ENCODE results near the gene LLGL2.

The LLGL2 gene

GRCh38 chr17:75525806-75526554 is 483 bp downstream of the LLGL2 start:
- ATAC-seq = no peak

GRCh38 chr17:75526555-75527270 is 1.2 kb downstream of the LLGL2 start:
- no peak for ATAC-seq

GRCh38 chr17:75530837-75531720 is 5.6 kb downstream of the LLGL2 start:
- ATAC-seq = no peak

GRCh38 chr17:75531721-75532072 is 6.2 kb downstream of the LLGL2 start:
- ATAC-seq = no peak

GRCh38 chr17:75535119-75535537 is 9.6 kb downstream of the LLGL2 start:
- ATAC-seq = peak; percentile 88 to 91

- ATAC-seq = no peak
Observed at GRCh38 chr17:75535871-75536270, 10.4 kb downstream of the LLGL2 start.

GRCh38 chr17:75536366-75536765 is 10.9 kb downstream of the LLGL2 start:
- no peak for ATAC-seq

GRCh38 chr17:75539967-75540729 is 14.7 kb downstream of the LLGL2 start:
- ATAC-seq = no peak

GRCh38 chr17:75540923-75541503 is 15.5 kb downstream of the LLGL2 start:
- no peak for ATAC-seq

- no peak for ATAC-seq
Observed at GRCh38 chr17:75542229-75542628, 16.7 kb downstream of the LLGL2 start.

GRCh38 chr17:75542728-75543336 is 17.3 kb downstream of the LLGL2 start:
- ATAC-seq = no peak

GRCh38 chr17:75544250-75544649 is 18.8 kb downstream of the LLGL2 start:
- no peak for ATAC-seq

- no peak for ATAC-seq
Observed at GRCh38 chr17:75546181-75546580, 20.7 kb downstream of the LLGL2 start.

- ATAC-seq = no peak
Observed at GRCh38 chr17:75547091-75547490, 21.6 kb downstream of the LLGL2 start.

GRCh38 chr17:75548813-75549212 is 23.3 kb downstream of the LLGL2 start:
- ATAC-seq = no peak

- ATAC-seq = no peak
Observed at GRCh38 chr17:75549246-75550138, 24.0 kb downstream of the LLGL2 start.

GRCh38 chr17:75550139-75550465 is 24.6 kb downstream of the LLGL2 start:
- no peak for ATAC-seq

GRCh38 chr17:75551266-75551665 is 25.8 kb downstream of the LLGL2 start:
- ATAC-seq = no peak

GRCh38 chr17:75552425-75553294 is 27.2 kb downstream of the LLGL2 start:
- ATAC-seq = no peak
